ENCODE data around the gene HHEX.

GRCh38 chr10:92697663-92698511, 8.1 kb downstream of the HHEX start:
- TF ChIP-seq POLR2AphosphoS5 (IDR thresholded peaks at IDR 0.05; ENCODE audit: low read depth, low read length) (no peak), SIN3A (IDR thresholded peaks at IDR 0.05; ENCODE audit: borderline replicate concordance, insufficient read depth, low read length) (no peak), TAF1 (IDR thresholded peaks at IDR 0.05; ENCODE audit: borderline replicate concordance, insufficient read depth, low read length) (no peak)
